ENCODE measurements around the gene ATP2C2. TPM values are rescaled to one million over a fixed set of nuclear protein-coding genes. Genes with fewer than 3 reads are reported as not detected.

Gene ATP2C2
- total RNA-seq, 1 donor from 2014 or later, result 32.1 TPM

DNA sequence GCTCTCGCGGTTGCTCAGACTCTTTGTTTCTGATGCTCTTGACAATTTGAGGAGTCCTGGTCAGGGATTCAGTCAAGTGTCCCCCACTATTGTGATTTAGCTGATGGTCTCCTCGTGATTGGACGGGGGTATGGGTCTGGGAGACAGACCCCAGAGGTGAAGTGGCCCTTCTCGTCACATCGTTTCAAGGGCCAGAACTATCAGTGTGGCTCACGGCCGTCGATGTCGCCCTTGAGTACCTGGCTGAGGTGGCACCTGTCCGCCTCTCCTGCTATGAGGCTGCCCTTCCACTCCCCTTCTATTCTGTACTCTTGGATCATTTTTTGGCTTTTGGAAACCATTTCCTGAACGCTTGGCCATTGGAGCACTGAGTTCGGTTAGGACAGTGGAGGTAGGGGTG, 143.5 kb downstream of the ATP2C2 start:
- Histone ChIP-seq H3K4me3 (ENCODE audit: low read depth, low read length) (no peak overlapping the region), H3K36me3 (ENCODE audit: control insufficient read depth, insufficient read depth, low read length) (no peaks in the 10 kb centered on the region), H3K27me3 (ENCODE audit: control insufficient read depth, insufficient read depth, low read length) (no peaks in the 10 kb centered on the region)
- DNase-seq (ENCODE audit: low read depth) (no peak), FAIRE-seq (no peak)
- TF ChIP-seq, protein P1, sequence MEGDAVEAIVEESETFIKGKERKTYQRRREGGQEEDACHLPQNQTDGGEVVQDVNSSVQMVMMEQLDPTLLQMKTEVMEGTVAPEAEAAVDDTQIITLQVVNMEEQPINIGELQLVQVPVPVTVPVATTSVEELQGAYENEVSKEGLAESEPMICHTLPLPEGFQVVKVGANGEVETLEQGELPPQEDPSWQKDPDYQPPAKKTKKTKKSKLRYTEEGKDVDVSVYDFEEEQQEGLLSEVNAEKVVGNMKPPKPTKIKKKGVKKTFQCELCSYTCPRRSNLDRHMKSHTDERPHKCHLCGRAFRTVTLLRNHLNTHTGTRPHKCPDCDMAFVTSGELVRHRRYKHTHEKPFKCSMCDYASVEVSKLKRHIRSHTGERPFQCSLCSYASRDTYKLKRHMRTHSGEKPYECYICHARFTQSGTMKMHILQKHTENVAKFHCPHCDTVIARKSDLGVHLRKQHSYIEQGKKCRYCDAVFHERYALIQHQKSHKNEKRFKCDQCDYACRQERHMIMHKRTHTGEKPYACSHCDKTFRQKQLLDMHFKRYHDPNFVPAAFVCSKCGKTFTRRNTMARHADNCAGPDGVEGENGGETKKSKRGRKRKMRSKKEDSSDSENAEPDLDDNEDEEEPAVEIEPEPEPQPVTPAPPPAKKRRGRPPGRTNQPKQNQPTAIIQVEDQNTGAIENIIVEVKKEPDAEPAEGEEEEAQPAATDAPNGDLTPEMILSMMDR (IDR thresholded peaks at IDR 0.05; ENCODE audit: insufficient read depth, low read length, severe bottlenecking), result no peak

DNA sequence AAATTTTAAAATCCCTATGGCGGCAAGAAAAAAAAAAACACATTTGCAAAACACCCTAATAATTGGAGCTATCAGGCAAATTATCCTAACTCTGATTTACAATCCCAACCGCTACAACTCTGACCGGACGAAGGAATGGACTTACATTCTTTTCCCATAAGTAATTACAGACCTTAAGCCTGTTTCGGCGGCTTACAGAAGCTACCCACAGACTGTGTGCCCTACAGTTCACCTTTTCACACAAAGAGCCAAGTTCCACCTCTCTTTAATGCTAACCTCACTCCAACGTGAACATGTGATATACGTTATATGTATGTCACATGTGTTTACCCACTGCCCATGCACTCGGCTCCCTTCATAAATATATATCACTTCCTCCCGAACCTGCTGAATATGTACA, 144.8 kb downstream of the ATP2C2 start:
- H3K36me3 ChIP-seq (ENCODE audit: control insufficient read depth, insufficient read depth, low read length), result no peaks in the 10 kb centered on the region
- TF ChIP-seq, protein P1 (IDR thresholded peaks at IDR 0.05; ENCODE audit: insufficient read depth, low read length, severe bottlenecking), result no peak
- no peak for DNase-seq (ENCODE audit: low read depth)
- no peak overlapping the region for H3K4me3 ChIP-seq (ENCODE audit: low read depth, low read length)
- H3K27me3 ChIP-seq (ENCODE audit: control insufficient read depth, insufficient read depth, low read length), result no peaks in the 10 kb centered on the region
- FAIRE-seq, result no peak

DNA sequence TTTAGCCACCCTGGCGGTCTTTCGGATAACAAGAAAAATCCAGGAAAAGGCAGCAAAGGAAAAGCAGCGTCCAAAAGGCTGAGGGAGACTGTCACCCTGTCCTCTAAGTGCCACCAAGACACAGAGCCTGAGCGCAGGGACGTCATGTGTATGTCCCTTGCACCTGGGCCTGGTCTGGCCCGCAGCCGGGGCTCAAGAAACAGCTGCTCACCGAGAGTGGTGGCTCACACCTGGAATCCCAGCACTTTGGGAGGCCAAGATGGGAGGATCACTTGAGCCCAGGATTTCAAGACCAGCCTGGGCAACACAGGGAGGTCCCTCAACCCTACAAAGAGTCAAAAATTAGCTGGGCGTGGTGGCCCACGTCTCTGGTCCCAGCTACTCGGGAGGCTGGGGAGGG, 145.3 kb downstream of the ATP2C2 start:
- DNase-seq (ENCODE audit: low read depth), result no peak
- no peaks in the 10 kb centered on the region for H3K27me3 ChIP-seq (ENCODE audit: control insufficient read depth, insufficient read depth, low read length)
- no peak for FAIRE-seq
- no peaks in the 10 kb centered on the region for H3K36me3 ChIP-seq (ENCODE audit: control insufficient read depth, insufficient read depth, low read length)
- TF ChIP-seq, protein P1 (IDR thresholded peaks at IDR 0.05; ENCODE audit: insufficient read depth, low read length, severe bottlenecking), result no peak
- H3K4me3 ChIP-seq (ENCODE audit: low read depth, low read length), result no peak overlapping the region

Other genes with a start within 250 kb of the ATP2C2 start
- 25.9 and 36.3 TPM in 2 replicates for gene HSDL1, start 223.4 kb upstream of the ATP2C2 start, total RNA-seq
- gene DNAAF1, start 223.2 kb upstream of the ATP2C2 start, total RNA-seq, result not detected in 2 replicates
- gene TAF1C, start 181.5 kb upstream of the ATP2C2 start, total RNA-seq, result 7.3 and 7.9 TPM in 2 replicates
- not detected in 2 replicates for gene ADAD2, start 177.4 kb upstream of the ATP2C2 start, total RNA-seq
- not detected in 2 replicates for gene KCNG4, start 128.5 kb upstream of the ATP2C2 start, total RNA-seq
- gene WFDC1, start 73.7 kb upstream of the ATP2C2 start, total RNA-seq, result not detected in 2 replicates
- gene MEAK7, start 136.1 kb downstream of the ATP2C2 start, total RNA-seq, result 36.7 and 47.9 TPM in 2 replicates
- gene COTL1, start 249.5 kb downstream of the ATP2C2 start, total RNA-seq, result 35.3 and 43.4 TPM in 2 replicates